UCSD-AML1 (cell line): Measurements from ENCODE around the gene FAM120B.

ENCODE experiments used
- DNase-seq: peaks from one replicate; lab custom pipeline; 2025; ENCODE audit not compliant: unreplicated experiment; lab: John Stamatoyannopoulos, UW

The FAM120B gene

GRCh38 chr6:170454512-170455285 lies 148.1 kb downstream of the FAM120B start:
- no peak for DNase-seq

GRCh38 chr6:170455335-170455979 lies 148.9 kb downstream of the FAM120B start:
- no peak for DNase-seq

GRCh38 chr6:170456334-170456733 lies 149.8 kb downstream of the FAM120B start:
- no peak for DNase-seq
